OCI-LY7 (cell line): ENCODE data around the gene PRR16. TPM values are rescaled to one million over a fixed set of nuclear protein-coding genes. Genes with fewer than 3 reads are reported as not detected.

Source experiments
- BruUV-seq: library from RNA; stranded (reverse); fragments of 400-500 nt; replicated peaks from 2 replicates; lab custom pipeline; 2021; lab: Mats Ljungman, UMichigan
- CTCF ChIA-PET: fragments of 300-600 bp; sonication (Branson Sonifier 250); formaldehyde crosslinking; loops from one replicate; lab custom pipeline; 2022; ENCODE audit warnings: antibody characterized with exemption; ENCODE audit not compliant: unreplicated experiment; lab: Charles Lee
- POLR2A ChIA-PET: fragments of 300-600 bp; sonication (Branson Sonifier 250); formaldehyde crosslinking; loops from one replicate; lab custom pipeline; 2022; ENCODE audit warnings: antibody characterized with exemption; lab: Charles Lee
- DNase-seq: peaks from one replicate; pipeline ENCODE4 v3.0.0-alpha.2; 2015; ENCODE audit warnings: low spot score
- H2AFZ ChIP-seq: fragments of 200-600 bp; sonication (generic), shearing (Covaris generic); 2 replicates; pipeline ENCODE4 v1.6.1; 2014; ENCODE audit warnings: mild to moderate bottlenecking, antibody characterized with exemption, low read length, moderate library complexity
- H3K27ac ChIP-seq: fragments of 200-600 bp; sonication (generic); 2 replicates; pipeline ENCODE4 v1.5.1; 2014; ENCODE audit warnings: mixed run types, low read depth, mild to moderate bottlenecking, moderate library complexity, low read length, inconsistent platforms; ENCODE audit not compliant: poor library complexity, severe bottlenecking
- H3K36me3 ChIP-seq: fragments of 200-600 bp; sonication (generic); 2 replicates; pipeline ENCODE4 v1.6.1; 2014; ENCODE audit warnings: mild to moderate bottlenecking, antibody characterized with exemption, low read length, moderate library complexity, mixed read lengths; ENCODE audit not compliant: insufficient read depth
- H3K4me1 ChIP-seq: fragments of 200-600 bp; sonication (generic); 2 replicates; pipeline ENCODE4 v1.5.1; 2014; ENCODE audit warnings: mild to moderate bottlenecking, low read length; ENCODE audit not compliant: insufficient read depth, poor library complexity, severe bottlenecking
- H3K4me2 ChIP-seq: fragments of 200-600 bp; sonication (generic); 2 replicates; pipeline ENCODE4 v1.6.1; 2014; ENCODE audit warnings: mild to moderate bottlenecking, low read length
- H3K4me3 ChIP-seq: fragments of 200-600 bp; sonication (generic); 2 replicates; pipeline ENCODE4 v1.5.1; 2014; ENCODE audit warnings: mild to moderate bottlenecking, low read depth, low read length; ENCODE audit not compliant: poor library complexity, severe bottlenecking
- H3K79me2 ChIP-seq: fragments of 200-600 bp; sonication (generic); 2 replicates; pipeline ENCODE4 v1.6.1; 2016; ENCODE audit warnings: low read depth, mild to moderate bottlenecking, low read length, moderate library complexity, mixed read lengths; ENCODE audit not compliant: insufficient read depth
- H3K9me2 ChIP-seq: fragments of 200-600 bp; sonication (generic); 2 replicates; pipeline ENCODE4 v1.6.1; 2016; ENCODE audit warnings: mild to moderate bottlenecking, low read length, mixed read lengths; ENCODE audit not compliant: insufficient read depth
- H3K9me3 ChIP-seq: fragments of 200-600 bp; sonication (generic); 2 replicates; pipeline ENCODE4 v1.6.1; 2014; ENCODE audit warnings: mild to moderate bottlenecking, mixed run types, low read length, mixed read lengths
- H4K20me1 ChIP-seq: fragments of 200-600 bp; sonication (generic); 2 replicates; pipeline ENCODE4 v1.6.1; 2014; ENCODE audit warnings: mild to moderate bottlenecking, antibody characterized with exemption, low read length, moderate library complexity, mixed read lengths; ENCODE audit not compliant: insufficient read depth
- CTCF ChIP-seq: fragments of 200-600 bp; sonication (generic); conservative IDR thresholded peaks from 2 replicates; pipeline ENCODE4 v1.5.1; 2014; ENCODE audit warnings: mild to moderate bottlenecking, antibody characterized with exemption, low read length, moderate library complexity, mixed read lengths
- EZH2phosphoT487 ChIP-seq: fragments of 200-600 bp; sonication (generic); IDR thresholded peaks from 2 replicates; pipeline ENCODE4 v1.6.1; 2018; ENCODE audit warnings: low read depth, borderline replicate concordance, mild to moderate bottlenecking, mixed run types, antibody characterized with exemption, low read length, moderate library complexity, mixed read lengths
- intact Hi-C: fragments of 100-400 bp; cut with micrococcal nuclease; formaldehyde crosslinking; loops from one replicate; pipeline ENCODE4 v1.10.0; 2022; ENCODE audit not compliant: unreplicated experiment
- total RNA-seq, 2 experiments: library from RNA; depleted of rRNA in 1 of 2; stranded (reverse); fragments of >200 nt in 1 of 2; shearing (Covaris generic) in 1 of 2; gene quantifications; 2 replicates each; pipeline ENCODE4 v1.2.3, GENCODE V29; 2014 to 2022

The PRR16 gene
- total RNA-seq, 2 experiments from 2014 or later = not detected

- H3K27ac ChIP-seq = no peak overlapping the region
- DNase-seq = no peak
- intact Hi-C loops = no loop called here
- H3K79me2 ChIP-seq = no peaks in the 10 kb centered on the region
- no peaks in the 10 kb centered on the region for H3K4me1 ChIP-seq
- no peak overlapping the region for H3K4me2 ChIP-seq
- no peak for TF ChIP-seq EZH2phosphoT487
- H2AFZ ChIP-seq = no peak overlapping the region
- H4K20me1 ChIP-seq = no peaks in the 10 kb centered on the region
- no peaks in the 10 kb centered on the region for H3K9me3 ChIP-seq
- ChIA-PET POLR2A (no interaction called here), CTCF (no interaction called here)
- BruUV-seq = no TSS peak
- no peaks in the 10 kb centered on the region for H3K9me2 ChIP-seq
- H3K4me3 ChIP-seq = no peak overlapping the region
- no peaks in the 10 kb centered on the region for H3K36me3 ChIP-seq
Measured at GRCh38 chr5:120479066-120479465, 15.0 kb downstream of the PRR16 start.

GRCh38 chr5:120499876-120500563, 35.9 kb downstream of the PRR16 start:
- POLR2A ChIA-PET = interaction anchor here (0.8 kb wide), 1 partner anchor 32 kb away, joined by 3 read pairs; no protein-coding TSS in a partner anchor
- no peaks in the 10 kb centered on the region for H3K9me2 ChIP-seq
- no peaks in the 10 kb centered on the region for H3K4me1 ChIP-seq
- no peak for TF ChIP-seq CTCF
- no peak for TF ChIP-seq EZH2phosphoT487
- intact Hi-C loops = no loop called here
- no peak overlapping the region for H3K4me3 ChIP-seq
- BruUV-seq = no TSS peak
- H3K36me3 ChIP-seq = no peaks in the 10 kb centered on the region
- CTCF ChIA-PET = no interaction called here
- H2AFZ ChIP-seq = no peak overlapping the region
- no peaks in the 10 kb centered on the region for H4K20me1 ChIP-seq
- no peak for DNase-seq
- no peaks in the 10 kb centered on the region for H3K79me2 ChIP-seq
- no peak overlapping the region for H3K4me2 ChIP-seq
- no peak overlapping the region for H3K27ac ChIP-seq
- H3K9me3 ChIP-seq = no peaks in the 10 kb centered on the region

GRCh38 chr5:120502531-120502930, 38.4 kb downstream of the PRR16 start:
- no peak overlapping the region for H3K27ac ChIP-seq
- POLR2A ChIA-PET = interaction anchor here (0.5 kb wide), 2 partner anchors 28 to 71 kb away, joined by 3 to 5 read pairs; no protein-coding TSS in a partner anchor
- CTCF ChIA-PET = no interaction called here
- BruUV-seq = no TSS peak
- intact Hi-C loops = no loop called here
- TF ChIP-seq EZH2phosphoT487 (no peak), CTCF (no peak)
- no peak overlapping the region for H2AFZ ChIP-seq
- H3K9me2 ChIP-seq = no peaks in the 10 kb centered on the region
- DNase-seq = no peak
- no peak overlapping the region for H3K4me3 ChIP-seq
- no peaks in the 10 kb centered on the region for H3K9me3 ChIP-seq
- H3K79me2 ChIP-seq = no peaks in the 10 kb centered on the region
- H3K4me1 ChIP-seq = no peaks in the 10 kb centered on the region
- no peaks in the 10 kb centered on the region for H3K36me3 ChIP-seq
- no peak overlapping the region for H3K4me2 ChIP-seq
- no peaks in the 10 kb centered on the region for H4K20me1 ChIP-seq
